Mesothelial cell of epicardium (in vitro differentiated cells): ENCODE results near the gene STXBP6. TPM values are rescaled to one million over a fixed set of nuclear protein-coding genes. Genes with fewer than 3 reads are reported as not detected.
A peak's percentile ranks its signal among the peaks of the same experiment; 100 is the strongest.

ENCODE experiments used
- DNase-seq, 2 experiments: peaks; one replicate each; pipeline ENCODE4 v3.0.0; 2021; ENCODE audit warnings: low spot score in 2 of 2; ENCODE audit not compliant: unreplicated experiment in 2 of 2
- H3K27ac Mint-ChIP-seq: 2 replicates; pipeline ENCODE4 v1.8.0; 2021; ENCODE audit warnings: mixed read lengths
- H3K27me3 Mint-ChIP-seq: 2 replicates; pipeline ENCODE4 v1.8.0; 2021; ENCODE audit warnings: low read depth, mixed read lengths
- H3K36me3 Mint-ChIP-seq: 2 replicates; pipeline ENCODE4 v1.8.0; 2021; ENCODE audit warnings: mixed read lengths
- H3K4me1 Mint-ChIP-seq: 2 replicates; pipeline ENCODE4 v1.8.0; 2021; ENCODE audit warnings: mixed read lengths
- H3K4me3 Mint-ChIP-seq: 2 replicates; pipeline ENCODE4 v1.8.0; 2021; ENCODE audit warnings: mild to moderate bottlenecking, moderate library complexity, mixed read lengths
- H3K9me3 Mint-ChIP-seq: 2 replicates; pipeline ENCODE4 v1.8.0; 2021; ENCODE audit warnings: mixed read lengths
- total RNA-seq: library from RNA; stranded (reverse); gene quantifications from 3 replicates; pipeline ENCODE4 v1.2.1, GENCODE V29; 2021
- TF ChIP-seq, protein P1 (sequence below): fragments of 200-600 bp; sonication (generic); IDR thresholded peaks from one replicate; pipeline ENCODE4 v1.5.0; 2021; ENCODE audit warnings: antibody characterized with exemption; ENCODE audit not compliant: unreplicated experiment

The STXBP6 gene
- total RNA-seq, 1 donor from 2014 or later, result 16.6 TPM

DNA sequence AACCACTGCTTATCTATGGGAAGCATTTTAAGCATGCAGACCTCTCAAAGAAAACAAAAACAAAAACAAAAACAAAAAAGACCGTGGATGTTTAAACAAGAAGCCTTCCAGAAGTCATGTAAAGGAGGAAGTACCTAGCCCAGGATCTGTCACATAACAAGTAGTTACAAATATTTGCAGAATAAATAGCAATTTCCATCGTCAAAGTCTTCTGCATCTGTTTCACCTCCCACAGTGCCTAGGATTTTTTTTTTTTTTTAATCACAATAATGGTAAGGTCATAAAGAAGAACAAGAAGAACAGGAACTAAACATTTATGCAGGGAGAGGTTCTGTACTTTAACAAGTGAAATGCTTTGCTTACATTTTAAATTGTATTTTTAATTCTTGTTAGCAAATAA is 2.4 kb upstream of the STXBP6 start:
- Mint-ChIP-seq H3K27me3 (peaks cover 31% of the 10 kb centered on the region), H3K4me3 (no peak overlapping the region), H3K4me1 (peaks cover 38% of the 10 kb centered on the region), H3K9me3 (no peaks in the 10 kb centered on the region), H3K27ac (no peak overlapping the region), H3K36me3 (no peaks in the 10 kb centered on the region)
- TF ChIP-seq, protein P1, sequence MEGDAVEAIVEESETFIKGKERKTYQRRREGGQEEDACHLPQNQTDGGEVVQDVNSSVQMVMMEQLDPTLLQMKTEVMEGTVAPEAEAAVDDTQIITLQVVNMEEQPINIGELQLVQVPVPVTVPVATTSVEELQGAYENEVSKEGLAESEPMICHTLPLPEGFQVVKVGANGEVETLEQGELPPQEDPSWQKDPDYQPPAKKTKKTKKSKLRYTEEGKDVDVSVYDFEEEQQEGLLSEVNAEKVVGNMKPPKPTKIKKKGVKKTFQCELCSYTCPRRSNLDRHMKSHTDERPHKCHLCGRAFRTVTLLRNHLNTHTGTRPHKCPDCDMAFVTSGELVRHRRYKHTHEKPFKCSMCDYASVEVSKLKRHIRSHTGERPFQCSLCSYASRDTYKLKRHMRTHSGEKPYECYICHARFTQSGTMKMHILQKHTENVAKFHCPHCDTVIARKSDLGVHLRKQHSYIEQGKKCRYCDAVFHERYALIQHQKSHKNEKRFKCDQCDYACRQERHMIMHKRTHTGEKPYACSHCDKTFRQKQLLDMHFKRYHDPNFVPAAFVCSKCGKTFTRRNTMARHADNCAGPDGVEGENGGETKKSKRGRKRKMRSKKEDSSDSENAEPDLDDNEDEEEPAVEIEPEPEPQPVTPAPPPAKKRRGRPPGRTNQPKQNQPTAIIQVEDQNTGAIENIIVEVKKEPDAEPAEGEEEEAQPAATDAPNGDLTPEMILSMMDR, result no peak
- DNase-seq, result no peak

DNA sequence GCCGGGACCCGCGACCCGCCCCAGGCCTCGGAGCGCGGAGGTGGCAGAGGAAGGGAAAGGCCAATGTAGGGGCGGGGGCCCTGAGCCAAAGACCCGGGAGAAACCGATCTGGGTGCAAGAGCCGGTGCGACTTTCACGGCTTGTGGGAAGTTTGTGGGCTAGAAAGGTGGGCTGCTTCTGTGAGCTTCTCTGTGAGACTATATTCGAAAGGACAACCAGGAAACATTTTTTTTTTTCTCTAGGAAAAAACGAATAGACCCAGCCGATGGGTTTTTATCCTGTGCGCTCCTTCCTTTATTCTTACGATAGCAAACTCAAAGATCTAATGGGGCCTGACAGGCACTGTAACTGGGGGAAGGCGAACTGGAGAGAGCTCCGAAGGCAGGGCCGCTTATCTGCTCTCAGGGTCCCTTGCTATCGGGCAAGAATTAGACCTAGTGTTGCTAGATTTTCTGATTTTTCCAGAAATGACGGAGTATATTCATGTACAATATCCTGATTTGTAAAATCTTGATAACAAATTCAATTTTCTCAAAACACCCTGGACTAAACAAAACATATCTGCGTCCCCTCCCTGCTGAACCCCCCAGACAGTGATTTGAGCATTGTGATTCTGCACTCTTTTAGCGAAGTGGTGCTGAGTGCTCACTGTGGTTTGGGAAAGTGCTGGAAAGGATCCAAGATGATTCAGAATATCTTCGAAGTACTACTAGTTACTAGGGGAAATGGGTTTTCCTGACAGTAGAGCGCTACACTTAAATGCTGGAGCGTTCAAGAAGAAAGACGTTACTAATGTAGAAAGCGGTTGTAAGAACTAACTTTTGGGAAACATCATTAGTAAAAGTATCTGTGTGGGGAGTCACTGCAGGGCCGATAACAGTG is 563 bp upstream of the STXBP6 start:
- H3K27ac Mint-ChIP-seq, result peak overlapping the region; percentile 93

DNA sequence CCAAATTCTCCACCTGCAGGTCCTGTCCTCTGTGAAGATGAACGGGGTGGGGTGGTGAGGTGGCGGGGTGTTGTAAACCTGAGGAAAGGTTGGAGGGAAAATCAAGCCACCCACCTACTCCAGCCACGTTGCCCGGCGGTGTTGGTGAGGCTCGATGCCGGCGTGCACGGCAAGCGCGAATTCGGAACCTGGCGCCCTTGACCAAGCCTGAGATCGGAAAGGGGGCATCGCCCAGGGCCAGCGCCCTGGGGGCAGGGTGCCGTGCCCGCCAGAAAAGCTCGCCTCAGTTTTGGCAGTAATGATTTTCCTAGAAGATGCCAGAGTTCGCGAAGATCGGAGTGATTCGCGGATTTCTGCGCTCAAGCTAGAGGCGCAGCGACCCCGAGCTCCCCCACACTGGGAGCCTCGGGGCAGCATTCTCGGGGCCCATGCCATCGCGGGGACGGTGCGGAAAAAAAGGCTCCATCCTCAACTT is 817 bp downstream of the STXBP6 start:
- Mint-ChIP-seq H3K27me3 (peaks cover 31% of the 10 kb centered on the region), H3K27ac (peak overlapping the region; percentile 79), H3K36me3 (no peaks in the 10 kb centered on the region), H3K9me3 (no peaks in the 10 kb centered on the region), H3K4me1 (peaks cover 28% of the 10 kb centered on the region), H3K4me3 (peak overlapping the region; percentile 75)
- peak in 1 of 2 experiments; percentile 40 for DNase-seq
- TF ChIP-seq, protein P1, result no peak

More for the DNA sequence above, 563 bp upstream of the STXBP6 start:
- Mint-ChIP-seq H3K9me3 (no peaks in the 10 kb centered on the region), H3K27me3 (peaks cover 31% of the 10 kb centered on the region), H3K36me3 (no peaks in the 10 kb centered on the region), H3K4me3 (peak overlapping the region; percentile 93), H3K4me1 (peaks cover 28% of the 10 kb centered on the region)
- DNase-seq, result no peak
- TF ChIP-seq, protein P1, result no peak

DNA sequence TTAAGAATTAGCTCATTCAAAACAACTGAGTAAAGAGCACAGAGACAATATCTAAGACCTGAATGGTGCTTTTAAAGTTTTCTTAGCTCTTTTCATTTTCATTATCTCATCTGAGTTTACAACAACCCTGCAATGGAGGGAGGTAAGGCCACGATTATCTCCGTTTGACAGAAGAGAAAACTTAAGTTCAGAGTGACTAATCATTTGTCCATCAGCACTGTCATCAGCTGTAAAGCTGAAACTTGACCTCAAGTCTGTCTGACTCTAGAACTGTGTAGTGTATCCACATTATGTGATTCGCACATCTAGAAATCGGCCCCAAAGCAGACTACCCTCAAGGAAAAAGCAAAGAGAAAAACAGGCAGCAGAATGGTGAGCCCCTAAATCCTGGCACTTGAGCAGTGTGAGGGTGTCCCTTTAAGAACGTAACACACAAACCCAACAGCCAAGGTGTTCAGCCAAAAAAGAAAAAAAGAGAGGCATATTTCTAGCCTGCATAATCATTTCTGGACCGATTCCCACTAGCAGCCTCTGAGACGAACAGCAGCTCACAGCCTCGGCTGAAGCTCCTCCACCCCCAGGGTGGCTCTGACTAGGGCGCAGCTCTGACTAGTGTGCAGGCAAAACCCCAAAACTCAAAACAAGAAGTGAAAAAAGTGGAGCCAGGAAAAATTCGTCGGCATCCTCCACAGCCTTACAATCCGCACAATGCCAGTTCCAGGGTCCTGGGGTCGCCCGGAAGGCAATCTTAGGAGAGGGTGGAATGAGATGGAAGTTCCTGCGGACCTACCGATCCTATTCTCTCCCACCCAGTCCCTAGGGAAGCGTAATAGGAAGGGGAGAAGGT is 1.6 kb downstream of the STXBP6 start:
- Mint-ChIP-seq H3K4me1 (peaks cover 30% of the 10 kb centered on the region), H3K36me3 (no peaks in the 10 kb centered on the region), H3K4me3 (peak overlapping the region; percentile 75), H3K27ac (peak overlapping the region; percentile 79), H3K9me3 (no peaks in the 10 kb centered on the region), H3K27me3 (peaks cover 31% of the 10 kb centered on the region)
- no peak for DNase-seq
- TF ChIP-seq, protein P1, result no peak

DNA sequence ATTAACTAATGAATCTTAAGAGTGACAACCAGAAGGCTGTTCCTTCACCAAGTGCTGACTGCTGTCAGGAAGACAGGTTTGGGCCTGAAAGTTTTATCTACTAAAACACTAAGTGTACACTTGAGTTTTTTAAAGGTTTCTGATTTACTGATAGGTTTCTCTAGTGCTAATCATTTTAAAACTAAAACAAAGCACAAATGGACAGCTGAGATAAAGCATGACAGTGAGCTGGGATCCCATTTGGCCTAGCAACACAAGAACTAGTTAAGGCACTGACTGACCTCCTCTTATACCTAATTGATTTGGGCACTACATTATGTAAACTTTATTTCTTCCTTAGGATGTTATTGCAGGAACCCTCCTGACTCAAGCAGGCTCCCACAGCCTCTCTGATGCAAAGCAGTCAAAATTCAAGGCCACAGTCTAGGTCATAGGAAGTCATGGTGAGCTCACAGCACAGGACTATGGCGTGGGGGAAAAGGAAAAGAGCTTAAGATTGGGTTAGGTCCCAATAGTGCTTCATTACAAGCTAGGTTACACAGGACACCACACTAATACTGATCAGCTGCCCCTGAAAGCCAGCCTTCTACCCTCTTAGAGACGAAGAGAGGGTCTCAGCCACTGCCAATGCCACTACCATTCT is 3.5 kb downstream of the STXBP6 start:
- Mint-ChIP-seq H3K4me3 (no peak overlapping the region), H3K27me3 (peaks cover 19% of the 10 kb centered on the region), H3K4me1 (peaks cover 41% of the 10 kb centered on the region)

More for the DNA sequence above, 3.5 kb downstream of the STXBP6 start:
- Mint-ChIP-seq H3K9me3 (no peaks in the 10 kb centered on the region), H3K27ac (peak overlapping the region; percentile 57), H3K36me3 (no peaks in the 10 kb centered on the region)
- no peak for DNase-seq
- TF ChIP-seq, protein P1, result no peak
